DND-41 (cell line): ENCODE results near the gene SLC22A17.

Experiments
- EZH2 ChIP-seq: IDR thresholded peaks from 3 replicates; pipeline ENCODE4 v1.6.1; 2012; ENCODE audit warnings: borderline replicate concordance, low read depth, mild to moderate bottlenecking, moderate library complexity, low read length, inconsistent platforms; ENCODE audit not compliant: severe bottlenecking
- TF ChIP-seq, protein P1 (sequence below): IDR thresholded peaks from 2 replicates; pipeline ENCODE4 v1.5.1; 2012; ENCODE audit warnings: borderline replicate concordance, low read length, moderate library complexity, mild to moderate bottlenecking; ENCODE audit not compliant: poor library complexity, severe bottlenecking; ENCODE audit errors: extremely low read depth

DNA sequence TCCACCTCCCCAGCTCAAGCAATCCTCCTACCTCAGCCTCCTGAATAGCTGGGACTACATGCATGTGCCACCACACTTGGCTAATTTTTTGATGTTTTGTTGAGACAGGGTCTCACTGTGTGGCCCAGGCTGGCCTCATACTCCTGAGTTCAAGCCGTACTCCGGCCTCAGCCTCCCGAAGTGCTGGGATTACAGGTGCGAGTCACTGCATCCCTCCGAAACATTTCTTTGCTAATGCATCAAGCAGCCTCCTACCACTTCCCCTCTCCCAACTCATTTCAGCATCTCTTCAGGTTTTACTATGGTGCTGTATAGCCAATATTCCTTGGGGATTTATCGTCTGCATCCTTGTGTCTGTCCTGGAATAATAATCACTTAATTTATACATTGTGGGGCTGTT lies 2.3 kb upstream of the SLC22A17 start:
- TF ChIP-seq, protein P1, sequence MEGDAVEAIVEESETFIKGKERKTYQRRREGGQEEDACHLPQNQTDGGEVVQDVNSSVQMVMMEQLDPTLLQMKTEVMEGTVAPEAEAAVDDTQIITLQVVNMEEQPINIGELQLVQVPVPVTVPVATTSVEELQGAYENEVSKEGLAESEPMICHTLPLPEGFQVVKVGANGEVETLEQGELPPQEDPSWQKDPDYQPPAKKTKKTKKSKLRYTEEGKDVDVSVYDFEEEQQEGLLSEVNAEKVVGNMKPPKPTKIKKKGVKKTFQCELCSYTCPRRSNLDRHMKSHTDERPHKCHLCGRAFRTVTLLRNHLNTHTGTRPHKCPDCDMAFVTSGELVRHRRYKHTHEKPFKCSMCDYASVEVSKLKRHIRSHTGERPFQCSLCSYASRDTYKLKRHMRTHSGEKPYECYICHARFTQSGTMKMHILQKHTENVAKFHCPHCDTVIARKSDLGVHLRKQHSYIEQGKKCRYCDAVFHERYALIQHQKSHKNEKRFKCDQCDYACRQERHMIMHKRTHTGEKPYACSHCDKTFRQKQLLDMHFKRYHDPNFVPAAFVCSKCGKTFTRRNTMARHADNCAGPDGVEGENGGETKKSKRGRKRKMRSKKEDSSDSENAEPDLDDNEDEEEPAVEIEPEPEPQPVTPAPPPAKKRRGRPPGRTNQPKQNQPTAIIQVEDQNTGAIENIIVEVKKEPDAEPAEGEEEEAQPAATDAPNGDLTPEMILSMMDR = no peak
- TF ChIP-seq EZH2 = no peak
